H1 (cell line): ENCODE measurements around the gene KIF26A. TPM values are rescaled to one million over a fixed set of nuclear protein-coding genes. Genes with fewer than 3 reads are reported as not detected.

Source experiments
- CTCF ChIA-PET: fragments of 300-600 bp; sonication (Branson Sonifier 250); formaldehyde crosslinking; loops from one replicate; lab custom pipeline; 2021; ENCODE audit not compliant: partially characterized antibody; lab: Charles Lee
- POLR2A ChIA-PET: fragments of 300-600 bp; sonication (Branson Sonifier 250); formaldehyde crosslinking; loops from one replicate; lab custom pipeline; 2021; ENCODE audit warnings: inconsistent platforms; ENCODE audit not compliant: partially characterized antibody; lab: Charles Lee
- DNase-seq, 2 experiments: peaks; one replicate each; pipeline versions ENCODE4 v3.0.0 to v3.0.0-alpha.2; 2010 to 2022; ENCODE audit warnings: low spot score in 2 of 2, low read depth in 1 of 2, mixed read lengths in 1 of 2
- FAIRE-seq: peaks from 2 replicates; lab custom pipeline; 2011; peaks lifted over from hg19 to GRCh38; lab: Jason Lieb, UNC
- H2AFZ ChIP-seq: 2 replicates; pipeline ENCODE4 v1.8.1; 2012; ENCODE audit warnings: low read length, inconsistent platforms
- H2AK5ac ChIP-seq: 2 replicates; pipeline ENCODE4 v1.6.1; 2013; ENCODE audit warnings: low read depth, low read length
- H2BK120ac ChIP-seq: replicated peaks from 2 replicates; pipeline ENCODE3; 2013; ENCODE audit warnings: low read depth, low read length, inconsistent platforms
- H2BK12ac ChIP-seq: 2 replicates; pipeline ENCODE4 v1.6.1; 2013; ENCODE audit warnings: low read depth, low read length
- H2BK15ac ChIP-seq: 2 replicates; pipeline ENCODE4 v1.6.1; 2013; ENCODE audit warnings: low read length
- H2BK20ac ChIP-seq: 2 replicates; pipeline ENCODE4 v1.6.1; 2013; ENCODE audit warnings: low read length
- H2BK5ac ChIP-seq: 2 replicates; pipeline ENCODE4 v1.6.1; 2013; ENCODE audit warnings: low read depth, low read length
- H3K14ac ChIP-seq: 2 replicates; pipeline ENCODE4 v1.6.1; 2013; ENCODE audit warnings: inconsistent platforms; ENCODE audit not compliant: insufficient read length
- H3K18ac ChIP-seq: 2 replicates; pipeline ENCODE4 v1.6.1; 2013; ENCODE audit warnings: low read length; ENCODE audit errors: extremely low read depth
- H3K23ac ChIP-seq: 2 replicates; pipeline ENCODE4 v1.6.1; 2013; ENCODE audit warnings: inconsistent platforms; ENCODE audit not compliant: insufficient read length
- H3K23me2 ChIP-seq: 2 replicates; pipeline ENCODE4 v1.6.1; 2013; ENCODE audit warnings: low read depth, low read length
- H3K27ac ChIP-seq: 2 replicates; pipeline ENCODE4 v1.6.1; 2011; ENCODE audit warnings: low read depth, low read length, inconsistent platforms
- H3K27me3 ChIP-seq, 4 experiments: replicated peaks in 1 of 4; 1 replicate in 1 of 4; 2 replicates in 3 of 4; pipeline versions ENCODE4 v1.6.1 to v1.8.1; 2011 to 2013; ENCODE audit warnings: low read length in 3 of 4, mild to moderate bottlenecking in 3 of 4, inconsistent platforms in 2 of 4, mixed read lengths in 2 of 4, moderate library complexity in 1 of 4; ENCODE audit not compliant: control insufficient read depth in 3 of 4, insufficient read depth in 3 of 4; ENCODE audit errors: extremely low read depth in 1 of 4
- H3K36me3 ChIP-seq, 4 experiments: 2 replicates each; pipeline versions ENCODE4 v1.6.1 to v1.8.1; 2011 to 2013; ENCODE audit warnings: mild to moderate bottlenecking in 4 of 4, low read length in 3 of 4, moderate library complexity in 2 of 4, control low read depth in 1 of 4, inconsistent platforms in 1 of 4; ENCODE audit not compliant: insufficient read depth in 4 of 4, control insufficient read depth in 2 of 4
- H3K4ac ChIP-seq: replicated peaks from 2 replicates; pipeline ENCODE3; 2013; ENCODE audit warnings: low read length, low read depth, mixed read lengths, inconsistent platforms; ENCODE audit not compliant: insufficient read length
- H3K4me1 ChIP-seq, 4 experiments: replicated peaks in 1 of 4; 1 replicate in 1 of 4; 2 replicates in 3 of 4; pipeline versions ENCODE4 v1.6.1 to v1.8.1; 2011 to 2013; ENCODE audit warnings: low read length in 3 of 4, inconsistent platforms in 2 of 4, mixed read lengths in 1 of 4; ENCODE audit not compliant: insufficient read depth in 4 of 4, control insufficient read depth in 3 of 4
- H3K4me2 ChIP-seq, 2 experiments: 2 replicates each; pipeline versions ENCODE4 v1.6.1 to v1.8.1; 2011 to 2013; ENCODE audit warnings: low read depth in 2 of 2, low read length in 2 of 2, control low read depth in 1 of 2, inconsistent platforms in 1 of 2, mild to moderate bottlenecking in 1 of 2; ENCODE audit not compliant: insufficient read depth in 1 of 2
- H3K4me3 ChIP-seq, 4 experiments: fragments of 200-600, 300-600 bp in 1 of 4; sonication (generic), shearing (Covaris generic), sonication (Bioruptor Twin) in 1 of 4; 2 replicates each; pipeline versions ENCODE4 v1.5.1 to v1.8.1; 2011 to 2016; ENCODE audit warnings: low read length in 4 of 4, low read depth in 3 of 4, control low read depth in 2 of 4, inconsistent platforms in 2 of 4, mild to moderate bottlenecking in 2 of 4, mixed read lengths in 1 of 4, moderate library complexity in 1 of 4; ENCODE audit not compliant: insufficient read depth in 2 of 4; ENCODE audit errors: extremely low read depth in 1 of 4
- H3K56ac ChIP-seq: replicated peaks from 2 replicates; pipeline ENCODE3; 2013; ENCODE audit warnings: low read depth, mild to moderate bottlenecking, mixed read lengths, low read length, inconsistent platforms; ENCODE audit not compliant: insufficient read length
- H3K79me1 ChIP-seq: 2 replicates; pipeline ENCODE4 v1.6.1; 2013; ENCODE audit warnings: low read depth, low read length, control low read depth
- H3K79me2 ChIP-seq, 2 experiments: 2 replicates each; pipeline versions ENCODE4 v1.6.1 to v1.8.1; 2012 to 2013; ENCODE audit warnings: low read length in 2 of 2, mild to moderate bottlenecking in 2 of 2, inconsistent platforms in 1 of 2; ENCODE audit not compliant: insufficient read depth in 2 of 2, control insufficient read depth in 1 of 2
- H3K9ac ChIP-seq, 4 experiments: replicated peaks in 1 of 4; 1 replicate in 1 of 4; 2 replicates in 3 of 4; pipeline versions ENCODE4 v1.6.1 to v1.8.1; 2011 to 2013; ENCODE audit warnings: low read depth in 3 of 4, low read length in 3 of 4, control low read depth in 2 of 4, mild to moderate bottlenecking in 2 of 4, moderate library complexity in 2 of 4, inconsistent platforms in 1 of 4; ENCODE audit errors: extremely low read depth in 1 of 4
- H3K9me3 ChIP-seq, 2 experiments: 2 replicates each; pipeline versions ENCODE4 v1.6.1 to v1.8.1; 2012 to 2013; ENCODE audit warnings: mild to moderate bottlenecking in 2 of 2, moderate library complexity in 2 of 2, control low read depth in 1 of 2, inconsistent platforms in 1 of 2, low read depth in 1 of 2, low read length in 1 of 2, mixed read lengths in 1 of 2; ENCODE audit not compliant: insufficient read depth in 2 of 2
- H4K20me1 ChIP-seq, 2 experiments: replicated peaks in 1 of 2; 2 replicates each; pipeline versions ENCODE3 to v1.8.1; 2011 to 2013; ENCODE audit warnings: inconsistent platforms in 2 of 2, low read length in 2 of 2, mild to moderate bottlenecking in 1 of 2; ENCODE audit not compliant: insufficient read depth in 2 of 2, control insufficient read depth in 1 of 2
- H4K5ac ChIP-seq: 2 replicates; pipeline ENCODE4 v1.6.1; 2013; ENCODE audit warnings: low read length, low read depth, mixed read lengths, inconsistent platforms; ENCODE audit not compliant: insufficient read length
- H4K8ac ChIP-seq: 2 replicates; pipeline ENCODE4 v1.8.0; 2013; ENCODE audit warnings: mild to moderate bottlenecking, moderate library complexity, low read length, inconsistent platforms; ENCODE audit not compliant: insufficient read depth; ENCODE audit errors: extremely low read depth
- H4K91ac ChIP-seq: replicated peaks from 2 replicates; pipeline ENCODE3; 2013; ENCODE audit warnings: low read length, mixed read lengths, inconsistent platforms; ENCODE audit not compliant: insufficient read length
- ATF2 ChIP-seq: IDR thresholded peaks from 2 replicates; pipeline ENCODE4 v1.6.1; 2012; ENCODE audit warnings: low read length, inconsistent platforms
- CBX5 ChIP-seq: fragments of 300-800, 300-1000 bp; sonication (generic); IDR thresholded peaks from 2 replicates; pipeline ENCODE4 v1.7.1; 2016; ENCODE audit warnings: antibody characterized with exemption, low read length, low read depth
- CHD2 ChIP-seq: IDR thresholded peaks from 2 replicates; pipeline ENCODE4 v1.6.1; 2012; ENCODE audit warnings: low read length, improper control_type of control experiment
- GTF2F1 ChIP-seq: IDR thresholded peaks from 2 replicates; pipeline ENCODE4 v1.6.1; 2012; ENCODE audit warnings: low read depth, low read length, improper control_type of control experiment, borderline replicate concordance
- POLR2A ChIP-seq, 2 experiments: IDR thresholded peaks; 1 replicate in 1 of 2; 2 replicates in 1 of 2; pipeline ENCODE4 v1.6.1; 2011; ENCODE audit warnings: low read depth in 2 of 2, low read length in 2 of 2, mild to moderate bottlenecking in 2 of 2; ENCODE audit errors: control extremely low read depth in 1 of 2
- POU5F1 ChIP-seq: IDR thresholded peaks from 2 replicates; pipeline ENCODE4 v1.6.1; 2011; ENCODE audit warnings: low read depth, mild to moderate bottlenecking, low read length, moderate library complexity
- SIN3A ChIP-seq, 2 experiments: IDR thresholded peaks in 1 of 2; conservative IDR thresholded peaks in 1 of 2; 2 replicates each; pipeline ENCODE4 v1.6.1; 2011 to 2012; ENCODE audit warnings: low read length in 2 of 2, improper control_type of control experiment in 1 of 2, low read depth in 1 of 2, mild to moderate bottlenecking in 1 of 2
- SP1 ChIP-seq: IDR thresholded peaks from 2 replicates; pipeline ENCODE4 v1.6.1; 2011; ENCODE audit warnings: low read depth, low read length
- SP2 ChIP-seq: IDR thresholded peaks from 2 replicates; pipeline ENCODE4 v1.6.1; 2012; ENCODE audit warnings: mild to moderate bottlenecking, low read length, inconsistent platforms
- SUZ12 ChIP-seq: fragments of 200-600 bp; sonication (generic); IDR thresholded peaks from 2 replicates; pipeline ENCODE4 v1.6.1; 2012; ENCODE audit warnings: mild to moderate bottlenecking, inconsistent platforms, low read length, moderate library complexity, mixed read lengths
- TBP ChIP-seq: IDR thresholded peaks from 2 replicates; pipeline ENCODE4 v1.6.1; 2011; ENCODE audit warnings: low read depth, low read length, improper control_type of control experiment
- YY1 ChIP-seq: IDR thresholded peaks from 2 replicates; pipeline ENCODE4 v1.6.1; 2011; ENCODE audit warnings: low read depth, mild to moderate bottlenecking, low read length
- WGBS, 2 experiments: shearing (Covaris generic) in 1 of 2; methylation state at CpG; one replicate each; pipeline versions ENCODE4 v1.1.6 to v1.1.7; 2013 to 2015; ENCODE audit warnings: low lambda C conversion rate in 2 of 2, mixed read lengths in 2 of 2, inconsistent platforms in 1 of 2, low coverage in 1 of 2, missing lambda C conversion rate in 1 of 2; ENCODE audit not compliant: insufficient replicate concordance in 2 of 2, insufficient coverage in 1 of 2, insufficient read length in 1 of 2; ENCODE audit errors: extremely low coverage in 1 of 2, missing lambda C conversion rate in 1 of 2; 5-methylcytosine and 5-hydroxymethylcytosine counted together
- polyA plus RNA-seq, 7 experiments: library from polyadenylated mRNA; depleted of rRNA in 3 of 7; stranded (reverse) in 5 of 7; unstranded in 2 of 7; fragments of >200 nt in 5 of 7; fragments of 200-250 nt in 2 of 7; gene quantifications; 1 replicate in 5 of 7; 2 replicates in 1 of 7; 4 replicates in 1 of 7; pipeline versions ENCODE4 v1.2.1 to v1.2.3, GENCODE V29; 2011 to 2013; ENCODE audit warnings: missing spikeins in 2 of 7, mixed read lengths in 2 of 7
- total RNA-seq: library from RNA; stranded (reverse); fragmentation: NEBNext Ultra II Directional; extraction: Animal tissue kit (Norgen Biotek cat#: 25700); gene quantifications from 2 replicates; pipeline ENCODE4 v1.2.1, GENCODE V29; 2021

The KIF26A gene
- total and polyA plus RNA-seq, 2 of the 8 experiments (the other 6 are each of a cell fraction or from before 2014, with no cell fraction given): 11.5 to 41.6 TPM

- Histone ChIP-seq H2BK120ac (no peak overlapping the region), H4K91ac (no peak overlapping the region), H3K36me3 (no peaks in the 10 kb centered on the region), H2AFZ (no peak overlapping the region), H3K79me2 (no peaks in the 10 kb centered on the region), H3K4me3 (no peak overlapping the region), H3K4ac (no peak overlapping the region), H3K23ac (no peak overlapping the region), H4K20me1 (no peaks in the 10 kb centered on the region), H2BK5ac (no peak overlapping the region), H3K27me3 (no peaks in the 10 kb centered on the region; a peak in 3 of 7 replicates), H3K23me2 (no peaks in the 10 kb centered on the region), H2BK20ac (no peak overlapping the region), H2AK5ac (no peak overlapping the region), H4K8ac (no peak overlapping the region), H3K14ac (no peak overlapping the region), H2BK15ac (no peak overlapping the region), H2BK12ac (no peak overlapping the region), H3K4me1 (no peaks in the 10 kb centered on the region), H3K9ac (no peak overlapping the region), H3K27ac (no peak overlapping the region), H4K5ac (no peak overlapping the region), H3K4me2 (no peak overlapping the region), H3K9me3 (no peaks in the 10 kb centered on the region), H3K56ac (no peak overlapping the region), H3K79me1 (no peaks in the 10 kb centered on the region), H3K18ac (no peak overlapping the region)
- ChIA-PET CTCF (interaction anchor here (0.8 to 1.9 kb wide), 3 partner anchors 9 to 28 kb away, joined by 3 to 5 read pairs (median 4); no protein-coding TSS in a partner anchor), POLR2A (interaction anchor here (0.6 kb wide), 1 partner anchor 889 kb away, joined by 4 read pairs; no protein-coding TSS in a partner anchor)
- DNase-seq (no peak), FAIRE-seq (no peak)
- WGBS, 2 experiments: 88% methylated on average over 12 of the region's 16 CpGs; no CpG with 5 or more reads in 1 of the 2 experiments
- TF ChIP-seq TBP: no peak
- no peak for TF ChIP-seq CBX5
- no peak for TF ChIP-seq SIN3A (conservative IDR thresholded peaks at IDR 0.05 in 1 of 2, IDR thresholded peaks at IDR 0.05 in 1 of 2; ENCODE audit: low read depth in 1 of 2, low read length in 2 of 2)
- no peak for TF ChIP-seq POU5F1
- no peak for TF ChIP-seq GTF2F1
- no peak for TF ChIP-seq ATF2
- no peak for TF ChIP-seq YY1
- no peak for TF ChIP-seq SUZ12
- TF ChIP-seq SP1: no peak
- TF ChIP-seq SP2: no peak
- no peak for TF ChIP-seq CHD2
- no peak for TF ChIP-seq POLR2A (IDR thresholded peaks at IDR 0.05; ENCODE audit: control extremely low read depth in 1 of 2, low read depth in 2 of 2, low read length in 2 of 2)
Observed at GRCh38 chr14:104101086-104101621, 37.2 kb upstream of the KIF26A start.
